ENCODE data around the gene GABRG3.

Gene GABRG3

DNA sequence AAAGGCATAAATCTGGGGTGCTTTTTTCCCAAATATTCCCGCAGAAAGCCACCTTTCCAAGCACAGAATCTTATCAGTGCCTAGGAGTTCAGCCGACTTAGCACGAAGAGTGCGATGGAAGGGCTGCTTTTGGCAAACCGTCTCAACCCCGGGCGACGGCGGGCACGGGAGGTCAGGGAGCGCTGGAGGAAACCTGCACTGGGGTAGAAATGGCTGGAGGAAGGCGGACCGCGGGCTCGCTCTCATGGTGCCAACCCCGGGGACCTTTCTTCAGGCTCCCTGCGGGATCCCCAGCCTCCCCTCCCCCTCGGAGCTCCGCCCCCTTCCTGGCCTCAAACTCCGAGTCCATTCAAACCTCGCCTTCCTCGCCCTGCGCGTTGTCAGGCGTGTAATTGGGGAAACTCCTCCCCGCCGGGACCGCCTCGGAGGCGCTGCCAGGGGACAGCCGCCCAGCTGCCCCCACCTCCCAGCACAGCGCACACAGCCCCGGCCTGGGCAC is at the start of gene GABRG3:
TSS of gene GABRG3 (plus strand) at position 470 of the 499 bp plus-strand sequence.
- DNase-seq (ENCODE audit: low read depth) = no peak

DNA sequence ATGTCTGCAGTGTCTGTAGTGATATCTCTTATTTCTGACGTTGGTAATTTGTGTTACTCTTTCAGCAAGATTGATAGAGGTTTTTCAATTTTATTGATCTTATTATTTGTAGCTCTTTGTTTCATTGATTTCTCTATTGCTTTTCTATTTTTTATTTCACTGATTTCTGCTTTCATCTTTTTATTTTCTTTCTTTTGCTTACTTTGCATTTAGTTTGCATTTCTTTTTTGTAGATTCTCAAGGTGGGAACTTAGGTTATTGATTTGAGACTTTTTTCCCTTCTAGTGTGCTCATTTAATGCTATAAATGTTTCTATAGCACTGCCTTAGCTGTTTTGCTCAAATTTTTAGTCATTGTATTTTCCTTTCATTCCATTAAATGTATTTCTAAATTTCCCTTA is 49.5 kb upstream of the GABRG3 start:
- DNase-seq (ENCODE audit: low read depth) = no peak

DNA sequence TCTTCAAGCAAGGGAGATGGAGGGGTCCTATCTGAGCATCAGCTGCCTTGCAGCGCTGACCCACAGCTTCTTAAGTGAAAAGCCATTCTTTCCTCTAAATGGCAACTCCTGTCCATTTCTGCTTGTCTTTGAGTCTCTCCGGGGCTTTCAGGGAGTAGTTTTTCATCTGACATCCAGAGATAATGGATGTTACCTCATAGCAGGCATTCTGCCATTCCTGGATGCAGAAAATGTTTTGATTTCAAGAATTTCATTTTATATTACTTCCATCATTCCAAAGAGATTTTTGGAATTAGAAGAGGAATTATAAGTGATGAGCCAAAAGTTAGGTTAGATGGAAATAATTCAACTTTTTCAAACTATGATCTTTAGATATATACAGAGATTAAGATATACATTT is 44.9 kb upstream of the GABRG3 start:
- DNase-seq (ENCODE audit: low read depth) = no peak

DNA sequence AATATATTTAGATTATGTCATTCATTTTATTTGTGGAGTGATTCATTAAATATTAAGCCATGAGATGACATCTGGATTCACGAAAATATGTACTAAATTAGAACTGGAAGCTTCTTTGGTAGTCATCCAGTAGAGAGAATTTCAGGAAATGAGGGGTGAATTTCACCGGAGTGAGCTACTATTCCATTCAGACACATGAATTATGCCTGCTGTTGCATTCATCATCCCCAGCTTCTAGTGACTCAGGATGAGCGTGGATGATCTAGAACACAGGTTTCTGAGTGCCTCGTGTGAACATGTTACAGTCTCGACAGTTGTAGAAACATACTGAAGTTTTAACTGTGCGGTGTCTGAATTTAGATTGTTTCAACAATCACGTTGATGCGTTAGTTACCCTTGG is 42.9 kb upstream of the GABRG3 start:
- no peak for DNase-seq (ENCODE audit: low read depth)

DNA sequence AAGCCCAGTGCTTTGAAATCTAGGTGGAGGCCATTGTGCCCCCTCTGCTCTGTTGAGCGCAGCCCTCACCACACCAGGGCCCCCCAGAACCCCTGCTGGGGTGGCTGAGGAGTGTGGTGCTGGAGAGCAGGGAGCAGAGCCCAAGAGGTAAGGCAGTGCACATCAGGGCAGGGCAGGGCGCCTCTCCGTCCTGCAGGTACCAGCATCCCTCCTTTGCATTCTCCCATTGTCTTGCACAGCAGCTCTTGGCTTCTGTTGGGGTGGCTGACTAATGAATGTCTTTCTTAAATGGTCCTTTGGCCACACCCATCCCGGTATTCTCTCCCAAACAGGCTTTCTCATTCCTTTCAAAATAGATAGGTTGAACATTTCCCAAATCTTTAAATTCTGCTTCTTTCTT is 41.4 kb upstream of the GABRG3 start:
- DNase-seq (ENCODE audit: low read depth) = no peak

DNA sequence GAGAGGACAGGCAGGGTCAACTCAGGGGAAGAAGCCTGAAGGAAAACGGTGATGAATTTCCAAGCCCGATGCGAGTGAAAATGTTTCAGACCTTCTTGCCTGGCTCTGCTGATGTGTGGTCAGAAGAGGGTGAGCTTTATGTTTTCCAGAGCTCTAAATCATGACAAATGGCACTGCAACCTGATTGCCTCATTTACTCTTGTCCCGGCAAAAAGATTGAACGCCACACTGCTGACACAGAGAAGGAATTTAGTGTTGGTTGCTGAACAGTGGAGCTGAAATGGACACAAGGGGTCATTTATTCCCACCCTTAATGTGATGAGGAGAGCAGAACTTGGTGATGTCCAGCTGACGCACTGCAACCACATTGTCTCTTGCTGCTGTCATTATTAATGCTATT is 36.1 kb upstream of the GABRG3 start:
- DNase-seq (ENCODE audit: low read depth) = no peak

DNA sequence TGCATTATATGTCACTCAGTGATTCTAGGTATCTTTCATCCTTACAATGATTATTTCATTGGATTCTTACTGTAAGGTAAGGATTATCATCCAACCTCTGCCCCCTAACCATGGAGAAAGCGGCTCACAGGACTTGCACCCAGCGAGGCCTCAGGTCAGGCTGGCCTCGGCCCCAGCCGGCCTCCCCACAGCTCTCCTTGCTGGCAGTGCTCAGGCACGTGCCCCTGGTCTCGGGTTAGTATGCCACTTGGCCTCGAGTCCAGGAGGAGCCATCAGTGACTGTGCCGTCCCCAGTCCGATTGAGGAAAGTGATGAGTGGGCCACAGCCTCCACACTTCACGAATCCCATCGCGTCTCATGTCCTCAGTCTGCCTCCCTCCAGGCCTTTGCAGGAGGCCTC is 35.7 kb upstream of the GABRG3 start:
- DNase-seq (ENCODE audit: low read depth) = no peak

DNA sequence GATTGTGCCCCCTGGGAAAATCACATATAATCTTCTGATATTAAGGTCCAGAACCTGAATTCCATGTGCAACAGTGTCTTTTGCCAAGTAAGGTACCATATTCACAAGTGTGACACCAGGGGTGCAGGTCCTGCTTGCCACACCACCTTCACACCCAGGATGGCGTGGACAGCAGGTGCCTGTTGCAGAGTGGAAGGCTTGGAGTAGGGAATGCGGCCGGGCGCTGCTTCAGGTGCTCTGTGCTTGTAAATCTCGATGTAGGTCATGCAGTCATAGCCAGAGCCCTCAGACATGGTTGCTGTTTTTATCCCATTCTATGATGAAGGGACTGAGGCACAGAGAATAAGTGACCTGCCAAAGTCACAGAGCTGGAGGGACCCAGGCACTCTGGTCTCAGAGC is 34.5 kb upstream of the GABRG3 start:
- DNase-seq (ENCODE audit: low read depth) = no peak

DNA sequence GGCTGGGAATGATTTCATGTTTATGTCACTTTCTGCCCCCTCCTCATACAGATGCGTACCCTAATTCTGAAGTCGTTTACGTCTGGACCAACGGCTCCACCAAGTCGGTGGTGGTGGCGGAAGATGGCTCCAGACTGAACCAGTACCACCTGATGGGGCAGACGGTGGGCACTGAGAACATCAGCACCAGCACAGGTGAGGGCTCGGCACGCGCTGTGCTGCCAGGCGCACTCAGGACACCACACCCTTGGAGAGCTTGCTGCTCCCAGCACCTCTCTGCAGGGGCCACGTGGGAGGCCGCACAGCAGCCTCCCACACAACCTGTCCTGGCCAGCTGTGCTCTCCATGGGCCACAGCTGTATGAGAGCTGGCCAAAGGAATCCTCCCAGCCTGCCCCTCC is 33.8 kb upstream of the GABRG3 start:
- DNase-seq (ENCODE audit: low read depth) = no peak

DNA sequence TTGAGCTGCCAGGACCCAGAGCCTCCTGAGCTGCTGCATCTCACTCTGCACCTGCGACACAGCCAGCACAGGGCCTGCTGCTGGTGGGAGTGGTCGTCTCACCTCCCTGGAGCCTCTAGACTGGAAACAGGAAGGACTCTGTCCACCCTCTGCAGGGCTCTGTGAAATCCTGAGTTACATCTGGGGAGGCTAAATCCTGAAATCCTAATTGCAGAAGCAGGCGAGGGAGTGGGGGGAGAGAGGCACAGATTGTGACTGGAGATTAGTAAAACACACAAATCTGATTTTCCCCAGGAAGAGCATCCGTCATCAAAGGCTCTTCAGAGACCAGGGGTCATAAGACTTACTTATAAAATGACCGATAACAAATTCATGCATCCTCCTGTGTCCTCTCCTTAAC is 31.6 kb upstream of the GABRG3 start:
- no peak for DNase-seq (ENCODE audit: low read depth)

DNA sequence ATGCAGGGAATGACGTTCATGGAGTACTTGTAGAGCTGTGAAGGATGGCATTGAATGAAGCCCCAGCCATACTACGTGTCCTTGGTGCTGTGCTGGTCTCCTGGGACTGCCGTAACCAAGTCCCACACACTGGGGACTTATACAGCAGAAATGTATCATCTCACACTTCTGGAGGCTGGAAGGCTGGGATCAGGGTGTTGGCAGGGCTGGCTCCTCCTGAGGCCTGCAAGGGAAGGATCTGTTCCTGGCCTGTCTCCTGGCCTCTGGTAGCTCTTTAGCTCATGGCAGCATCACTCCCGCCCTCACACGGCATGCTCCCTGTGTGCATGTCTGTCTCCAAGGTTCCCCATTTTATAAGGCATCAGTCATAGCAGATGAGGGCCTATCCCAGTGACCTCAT is 29.5 kb upstream of the GABRG3 start:
- no peak for DNase-seq (ENCODE audit: low read depth)

DNA sequence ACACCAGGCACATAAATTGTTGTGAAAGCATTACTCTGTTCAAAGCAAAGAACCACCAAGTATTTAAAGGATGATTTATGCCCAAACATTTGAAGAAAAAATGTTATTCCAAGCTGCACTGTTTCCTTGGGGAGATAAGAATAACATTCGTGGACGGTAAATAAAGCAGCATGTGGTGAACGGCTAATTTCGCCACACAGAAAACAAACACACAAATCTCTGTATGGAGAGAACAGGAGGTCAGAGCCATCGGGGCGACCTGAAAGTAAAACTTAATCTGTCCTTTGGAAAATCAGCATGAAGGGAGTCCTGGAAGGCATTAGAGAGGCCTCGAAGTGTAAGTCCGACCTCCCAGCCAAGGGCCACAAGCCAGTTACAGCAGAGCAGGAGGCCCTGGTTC is 27.1 kb upstream of the GABRG3 start:
- DNase-seq (ENCODE audit: low read depth) = no peak

DNA sequence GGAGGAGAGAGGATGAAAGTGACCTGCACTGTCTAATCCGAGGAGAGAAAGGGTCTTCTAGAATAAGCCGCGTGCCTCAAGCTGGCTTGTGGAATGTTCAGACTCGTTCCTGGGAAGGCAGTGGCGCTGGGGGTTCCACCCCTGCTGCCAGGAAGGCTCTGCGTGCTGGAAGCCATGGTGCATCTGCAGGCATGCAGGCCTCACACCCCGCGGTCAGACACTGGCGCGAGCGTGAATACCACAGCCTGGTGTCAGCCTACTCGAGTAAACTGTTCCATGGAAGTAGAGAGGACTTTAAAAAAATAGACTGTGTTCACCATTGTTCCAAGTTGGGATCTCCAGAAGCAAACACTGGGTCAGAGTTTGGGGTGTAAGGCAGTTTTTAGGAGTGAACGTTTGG is 25.9 kb upstream of the GABRG3 start:
- DNase-seq (ENCODE audit: low read depth) = no peak

DNA sequence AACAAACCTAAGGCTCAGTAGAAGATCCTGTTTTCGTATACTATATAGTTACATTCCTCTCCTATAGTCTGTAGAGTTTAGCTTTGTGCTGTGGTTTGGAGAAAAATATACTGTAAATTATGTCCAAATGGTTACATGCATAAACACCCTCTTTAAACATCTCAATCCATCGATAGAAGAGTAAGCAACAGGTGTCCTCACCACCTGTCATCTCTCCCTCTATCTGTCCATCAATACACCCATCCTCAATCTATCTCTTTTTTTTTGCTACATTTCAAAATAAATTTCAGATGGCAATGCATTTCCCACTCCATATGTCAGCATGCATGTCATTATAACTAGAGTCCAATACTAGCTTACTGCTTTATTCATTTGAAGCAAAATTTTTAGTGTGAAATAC is 21.0 kb upstream of the GABRG3 start:
- DNase-seq (ENCODE audit: low read depth) = no peak

DNA sequence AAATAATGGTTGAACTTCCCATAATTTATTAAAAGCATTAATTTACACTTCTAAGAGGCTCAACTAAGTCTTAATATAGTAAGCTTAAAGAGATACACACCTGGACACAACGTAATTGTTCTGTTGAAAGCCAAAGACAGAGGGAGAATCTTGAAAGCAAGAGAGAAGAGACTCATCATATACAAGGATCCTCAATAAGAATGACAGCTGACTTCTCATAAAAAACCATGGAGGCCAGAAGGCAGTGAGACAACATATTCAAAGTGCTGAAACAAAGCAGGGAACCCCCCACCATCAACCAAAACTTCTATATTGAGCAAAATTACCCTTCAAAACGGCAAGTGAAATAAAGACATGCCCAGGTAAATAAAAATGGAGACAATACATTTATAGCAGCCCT is 16.6 kb upstream of the GABRG3 start:
- DNase-seq (ENCODE audit: low read depth) = no peak

DNA sequence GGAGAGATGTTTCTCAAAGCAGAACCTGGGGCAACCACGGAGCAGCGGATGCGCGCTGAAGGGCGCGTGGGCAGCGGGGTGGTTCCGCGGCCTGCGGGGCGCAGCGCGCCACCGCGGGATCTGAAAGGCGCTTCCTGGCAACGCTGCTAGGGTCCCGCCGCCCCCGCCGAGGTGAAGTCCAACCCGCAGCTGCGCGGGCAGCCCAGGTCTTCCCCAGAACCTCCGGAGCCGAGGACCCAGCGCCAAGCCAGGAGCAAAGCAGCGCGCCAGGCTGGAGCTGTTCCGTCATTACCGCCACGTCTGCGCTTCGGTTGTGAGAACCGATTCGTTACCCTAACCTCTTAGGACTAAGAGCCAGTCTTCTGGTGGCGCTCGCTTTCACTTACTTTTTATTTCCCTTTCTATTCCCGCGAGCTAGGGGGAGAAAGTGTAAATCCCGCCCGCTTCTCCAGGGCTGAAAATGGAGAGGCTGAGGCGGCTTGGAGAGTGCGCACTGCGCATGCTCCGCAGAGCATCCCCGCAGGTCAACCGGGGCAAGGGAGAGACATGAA is 3.2 kb upstream of the GABRG3 start:
- no peak for DNase-seq (ENCODE audit: low read depth)

DNA sequence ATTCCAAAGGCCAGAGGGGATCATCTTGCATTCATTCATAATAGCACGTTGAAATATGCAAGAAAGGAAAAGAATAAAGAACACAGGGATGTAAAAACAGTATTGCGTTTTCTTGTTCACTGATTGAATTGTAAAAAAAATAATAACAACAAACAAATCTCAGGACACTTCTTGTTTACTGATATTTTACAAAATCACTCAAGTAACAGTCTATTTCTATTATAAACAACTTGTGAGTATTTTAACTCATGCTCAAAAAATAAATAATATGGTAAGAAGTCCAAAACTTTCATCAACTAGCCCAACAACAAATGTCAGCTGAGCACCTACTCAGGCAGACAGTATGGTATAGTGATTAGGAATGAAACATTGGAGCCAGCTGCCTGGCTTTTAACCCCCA is 2.2 kb upstream of the GABRG3 start:
- DNase-seq (ENCODE audit: low read depth) = no peak

DNA sequence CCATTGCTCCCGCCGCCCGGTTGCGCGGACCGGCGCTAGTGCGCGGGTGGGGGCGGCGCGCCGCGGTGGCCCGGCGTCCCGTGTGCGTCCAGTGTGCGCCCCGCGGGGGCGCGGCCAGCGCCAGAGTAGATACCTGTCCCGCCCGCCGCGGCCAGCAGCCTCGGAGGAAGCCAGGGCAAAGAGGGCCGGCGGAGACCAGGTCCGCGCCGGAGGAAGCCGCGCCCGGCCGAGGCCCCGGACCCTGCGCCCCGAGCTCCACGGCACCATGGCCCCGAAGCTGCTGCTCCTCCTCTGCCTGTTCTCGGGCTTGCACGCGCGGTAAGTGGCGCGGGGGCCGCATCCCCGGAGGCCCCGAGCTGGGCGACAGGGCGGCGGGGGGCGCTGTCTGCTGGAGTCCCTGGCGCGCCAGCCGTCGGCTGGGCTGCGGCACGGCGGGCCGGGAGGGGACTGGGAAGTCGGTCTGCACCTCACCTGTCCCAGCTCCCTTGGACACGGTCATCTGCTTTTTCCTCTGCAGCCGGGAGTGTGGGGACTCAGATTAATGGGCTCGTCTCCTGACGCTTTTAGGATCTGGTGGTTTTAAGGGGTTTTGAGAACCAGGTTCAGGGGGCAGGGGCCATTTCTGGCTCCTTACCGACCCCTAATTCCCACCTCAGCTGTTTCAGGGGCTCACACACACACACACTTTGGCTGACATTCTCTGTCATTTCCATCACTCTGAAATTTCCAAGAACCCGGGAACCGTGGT is 464 bp downstream of the GABRG3 start:
- DNase-seq (ENCODE audit: low read depth) = no peak

DNA sequence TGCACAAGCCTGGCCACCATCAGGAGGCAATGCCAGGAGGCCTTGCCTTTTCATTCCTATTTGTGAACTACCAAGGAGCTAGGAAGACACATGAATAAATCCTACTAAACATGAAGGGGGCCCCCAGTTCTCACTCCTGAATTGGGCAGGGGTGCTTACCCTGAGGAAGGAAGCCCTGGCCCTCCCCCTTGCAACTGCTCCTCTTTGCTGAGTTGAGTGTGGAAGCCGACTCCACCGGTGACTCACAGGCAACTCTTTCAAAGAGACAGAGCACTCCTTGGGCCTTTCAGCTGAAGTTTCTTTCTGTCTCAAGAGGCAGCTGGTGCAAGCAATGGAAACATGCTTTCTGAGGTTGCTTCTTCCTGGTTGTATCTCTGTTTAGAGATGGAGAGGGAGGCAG is 1.7 kb downstream of the GABRG3 start:
- DNase-seq (ENCODE audit: low read depth) = no peak

DNA sequence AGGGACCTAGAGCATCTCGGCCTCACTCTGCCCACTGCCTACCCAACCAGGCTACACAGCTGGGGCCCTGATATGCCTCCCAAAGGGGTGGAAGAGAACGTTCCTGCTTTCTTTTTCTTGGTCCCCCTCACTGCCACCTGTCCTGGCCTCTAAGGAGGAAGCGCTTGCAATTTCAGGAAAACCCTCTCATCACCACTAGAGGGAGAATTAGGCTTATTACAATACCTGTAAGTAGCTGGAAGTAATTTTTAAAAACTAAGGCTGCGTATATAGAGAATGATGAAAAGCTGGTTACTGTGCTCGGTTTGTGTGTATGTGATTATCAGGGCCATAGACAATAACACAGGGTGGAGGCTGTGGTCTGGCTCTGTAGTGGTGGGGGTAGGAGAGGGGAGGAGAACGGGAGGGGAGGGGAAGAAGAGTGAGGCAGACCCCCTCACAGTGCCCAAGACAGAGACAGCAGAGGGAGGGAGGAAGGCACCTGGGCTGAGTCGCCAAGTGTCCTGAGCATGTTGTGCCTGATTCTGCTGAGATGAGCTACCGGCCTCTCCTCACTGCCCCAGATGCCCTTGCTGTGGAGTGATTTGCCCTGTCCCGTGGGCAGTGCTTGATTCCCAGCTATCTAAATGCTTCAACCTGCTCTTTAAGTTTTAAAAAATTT is 3.3 kb downstream of the GABRG3 start:
- no peak for DNase-seq (ENCODE audit: low read depth)

DNA sequence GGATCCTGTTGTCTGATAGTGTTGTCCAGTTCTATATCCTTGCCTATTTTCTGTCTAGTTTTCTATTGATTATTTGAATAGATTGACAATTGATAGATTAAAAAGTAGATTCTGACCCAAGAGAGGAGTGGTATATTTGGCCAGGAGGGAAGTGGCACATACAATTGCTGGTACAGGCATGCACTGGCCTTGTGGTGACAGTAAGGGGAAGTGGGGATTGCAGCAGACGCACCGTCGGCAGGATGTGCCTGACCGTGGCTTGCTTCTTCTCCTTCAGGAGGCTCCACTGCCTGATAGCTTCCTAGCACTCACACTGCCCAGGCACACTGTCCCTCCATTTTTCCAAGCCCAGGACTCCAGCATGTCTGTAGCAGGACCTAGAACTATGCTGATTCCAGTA is 10.5 kb downstream of the GABRG3 start:
- no peak for DNase-seq (ENCODE audit: low read depth)

DNA sequence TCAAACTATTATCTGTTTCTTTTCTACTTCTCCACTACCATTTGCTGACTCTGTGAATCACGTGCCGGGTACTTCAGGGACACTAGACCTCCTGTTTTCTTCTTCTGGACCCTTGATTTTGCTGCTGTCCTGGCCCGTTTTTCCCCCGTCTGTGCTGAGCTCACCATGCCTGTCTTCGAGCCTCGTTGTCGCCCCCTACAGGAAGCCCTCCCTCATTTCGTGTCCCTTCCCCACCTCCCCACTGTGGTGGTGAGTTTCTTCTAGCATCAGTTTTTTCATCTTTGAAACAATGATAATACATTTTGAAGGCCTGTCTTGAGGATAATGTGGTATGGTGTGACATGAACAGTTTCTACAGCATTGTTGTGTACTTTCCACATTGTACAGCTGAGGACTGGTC is 12.8 kb downstream of the GABRG3 start:
- no peak for DNase-seq (ENCODE audit: low read depth)

DNA sequence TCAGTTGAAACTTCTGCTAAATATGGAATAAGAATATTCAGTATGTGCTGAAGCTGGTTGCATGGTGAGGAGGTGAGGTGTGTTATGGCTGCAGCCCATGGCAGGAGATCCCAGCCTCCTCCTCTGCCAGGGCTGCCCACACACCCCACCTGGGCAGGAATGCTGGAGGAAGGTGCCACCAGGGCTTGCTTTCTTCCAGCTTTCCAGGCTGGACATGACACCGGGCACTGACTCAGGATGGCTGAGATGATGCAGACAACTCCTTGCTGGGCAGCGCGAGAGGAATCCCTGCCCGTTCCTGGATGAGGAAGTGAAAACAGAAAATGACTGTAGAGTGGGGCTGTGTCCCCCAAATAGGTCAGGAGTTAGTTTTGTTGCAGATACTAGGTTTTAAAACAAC is 14.1 kb downstream of the GABRG3 start:
- DNase-seq (ENCODE audit: low read depth) = no peak

DNA sequence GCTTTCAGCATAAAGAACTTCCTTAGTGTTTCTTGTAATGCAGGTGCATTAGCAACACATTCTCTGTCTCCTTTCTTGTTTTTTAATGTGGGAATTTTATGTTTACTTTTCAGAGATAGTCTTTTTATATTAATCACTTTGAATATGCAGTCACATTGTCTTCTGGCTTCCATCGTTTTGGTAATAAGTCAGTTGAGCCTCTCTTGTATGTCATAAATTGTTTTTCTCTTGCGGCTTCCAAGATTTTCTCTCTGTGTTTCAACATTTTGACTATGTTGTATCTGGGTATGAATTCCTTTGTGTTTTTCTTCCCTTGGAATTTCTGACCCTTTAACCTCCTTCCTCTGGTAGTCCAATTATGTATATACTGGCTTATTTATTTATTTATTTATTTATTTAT is 25.3 kb downstream of the GABRG3 start:
- DNase-seq (ENCODE audit: low read depth) = no peak

All from T-helper 22 cell (primary cell).